ENCODE results near the gene TCF7L2.

The TCF7L2 gene

GRCh38 chr10:112919721-112920120 is 30.3 kb upstream of the TCF7L2 start:
- no peak overlapping the region for H3K4me3 ChIP-seq (ENCODE audit: low read depth, low read length)
- no peak for TF ChIP-seq CTCF (IDR thresholded peaks at IDR 0.05; ENCODE audit: control insufficient read depth, extremely low read depth, insufficient read depth)
- DNase-seq (ENCODE audit: low read depth), result no peak

GRCh38 chr10:112926906-112927688 is 22.9 kb upstream of the TCF7L2 start:
- H3K4me3 ChIP-seq (ENCODE audit: low read depth, low read length), result no peak overlapping the region
- TF ChIP-seq CTCF (IDR thresholded peaks at IDR 0.05; ENCODE audit: control insufficient read depth, extremely low read depth, insufficient read depth), result no peak
- DNase-seq (ENCODE audit: low read depth), result no peak

- TF ChIP-seq CTCF (IDR thresholded peaks at IDR 0.05; ENCODE audit: control insufficient read depth, extremely low read depth, insufficient read depth), result no peak
- no peak overlapping the region for H3K4me3 ChIP-seq (ENCODE audit: low read depth, low read length)
- no peak for DNase-seq (ENCODE audit: low read depth)
Observed at GRCh38 chr10:112927980-112928379, 22.1 kb upstream of the TCF7L2 start.

GRCh38 chr10:112932658-112933057 is 17.4 kb upstream of the TCF7L2 start:
- no peak for DNase-seq (ENCODE audit: low read depth)
- no peak for TF ChIP-seq CTCF (IDR thresholded peaks at IDR 0.05; ENCODE audit: control insufficient read depth, extremely low read depth, insufficient read depth)
- H3K4me3 ChIP-seq (ENCODE audit: low read depth, low read length), result no peak overlapping the region

GRCh38 chr10:112934193-112934592 is 15.9 kb upstream of the TCF7L2 start:
- no peak for TF ChIP-seq CTCF (IDR thresholded peaks at IDR 0.05; ENCODE audit: control insufficient read depth, extremely low read depth, insufficient read depth)
- no peak for DNase-seq (ENCODE audit: low read depth)
- H3K4me3 ChIP-seq (ENCODE audit: low read depth, low read length), result no peak overlapping the region

GRCh38 chr10:112938808-112939482 is 11.1 kb upstream of the TCF7L2 start:
- DNase-seq (ENCODE audit: low read depth), result no peak
- H3K4me3 ChIP-seq (ENCODE audit: low read depth, low read length), result no peak overlapping the region
- no peak for TF ChIP-seq CTCF (IDR thresholded peaks at IDR 0.05; ENCODE audit: control insufficient read depth, extremely low read depth, insufficient read depth)

All from LNCaP clone FGC (cell line).